HepG2 (cell line): ENCODE data around the gene DBN1. TPM values are rescaled to one million over a fixed set of nuclear protein-coding genes. Genes with fewer than 3 reads are reported as not detected.

Experiments used
- ARID5B ChIP-seq: IDR thresholded peaks from 2 replicates; pipeline ENCODE4 v1.4.0; 2020; ENCODE audit warnings: mild to moderate bottlenecking, missing genetic modification reagents
- CENPBD1 ChIP-seq: sonication (generic); formaldehyde crosslinking; IDR thresholded peaks from 2 replicates; pipeline ENCODE4 v1.8.0; 2022; ENCODE audit warnings: missing genetic modification reagents, low read depth, mild to moderate bottlenecking, borderline replicate concordance
- CHD2 ChIP-seq: IDR thresholded peaks from 2 replicates; pipeline ENCODE4 v1.6.1; 2011; ENCODE audit warnings: low read depth, low read length, improper control_type of control experiment
- MYC ChIP-seq: sonication (generic); formaldehyde crosslinking; IDR thresholded peaks from 2 replicates; pipeline ENCODE4 v1.9.0; 2021; ENCODE audit warnings: missing genetic modification reagents, borderline replicate concordance
- RELA ChIP-seq: sonication (generic); formaldehyde crosslinking; IDR thresholded peaks from 2 replicates; pipeline ENCODE4 v1.4.0; 2020; ENCODE audit warnings: missing genetic modification reagents
- SOX13 ChIP-seq, 3 experiments: fragments of 450-650 bp in 1 of 3; sonication (generic) in 1 of 3; formaldehyde crosslinking in 1 of 3; IDR thresholded peaks in 2 of 3; conservative IDR thresholded peaks in 1 of 3; 2 replicates each; pipeline versions ENCODE4 v1.5.0 to v1.6.1; 2016 to 2020; ENCODE audit warnings: antibody characterized with exemption in 1 of 3, mild to moderate bottlenecking in 1 of 3, missing compliant biosample characterization in 1 of 3, missing genetic modification reagents in 1 of 3, moderate library complexity in 1 of 3
- SOX6 ChIP-seq, 2 experiments: fragments of 450-650 bp in 1 of 2; sonication (generic) in 1 of 2; formaldehyde crosslinking in 1 of 2; IDR thresholded peaks; 2 replicates each; pipeline versions ENCODE4 v1.4.0 to v1.6.1; 2017 to 2020; ENCODE audit warnings: antibody characterized with exemption in 1 of 2, mild to moderate bottlenecking in 1 of 2, missing genetic modification reagents in 1 of 2
- ZEB1 ChIP-seq: IDR thresholded peaks from 2 replicates; pipeline ENCODE4 v1.6.1; 2012; ENCODE audit warnings: mild to moderate bottlenecking, low read depth, inconsistent platforms; ENCODE audit not compliant: insufficient replicate concordance
- ZFY ChIP-seq: sonication (generic); formaldehyde crosslinking; IDR thresholded peaks from 2 replicates; pipeline ENCODE4 v1.4.0; 2020; ENCODE audit warnings: missing genetic modification reagents
- ZNF30 ChIP-seq: sonication (generic); formaldehyde crosslinking; IDR thresholded peaks from 2 replicates; pipeline ENCODE4 v1.5.0; 2020; ENCODE audit warnings: mild to moderate bottlenecking, missing genetic modification reagents
- ZNF740 ChIP-seq: sonication (generic); formaldehyde crosslinking; IDR thresholded peaks from 2 replicates; pipeline ENCODE4 v1.4.0; 2020; ENCODE audit warnings: missing genetic modification reagents
- ZSCAN9 ChIP-seq: IDR thresholded peaks from 2 replicates; pipeline ENCODE4 v1.6.1; 2016; ENCODE audit warnings: borderline replicate concordance
- polyA plus RNA-seq, 8 experiments: library from polyadenylated mRNA; depleted of rRNA in 3 of 8; stranded (reverse) in 7 of 8; unstranded in 1 of 8; fragments of >200 nt; fragmentation: Illumina TruSeq in 4 of 8; extraction: Trizol in 4 of 8; gene quantifications; 2 replicates each; pipeline versions ENCODE4 v1.2.1 to v1.2.3, GENCODE V29; 2011 to 2016; ENCODE audit warnings: low read depth in 4 of 8, missing spikeins in 1 of 8, mixed read lengths in 1 of 8; ENCODE audit not compliant: insufficient read depth in 1 of 8
- total RNA-seq, 5 experiments: library from RNA; depleted of rRNA; stranded (reverse); fragments of >200 nt; fragmentation: Illumina TruSeq; extraction: Trizol; gene quantifications; 2 replicates each; pipeline ENCODE4 v1.2.3, GENCODE V29; 2016; ENCODE audit warnings: low read depth in 1 of 5
- TF ChIP-seq, protein P1 (sequence below): sonication (generic); formaldehyde crosslinking; IDR thresholded peaks from 2 replicates; pipeline ENCODE4 v1.5.0; 2020; ENCODE audit warnings: mild to moderate bottlenecking, low read depth, missing genetic modification reagents, borderline replicate concordance
- TF ChIP-seq, protein P2 (sequence below), 2 experiments: sonication (generic) in 1 of 2; formaldehyde crosslinking in 1 of 2; IDR thresholded peaks; 2 replicates each; pipeline versions ENCODE4 v1.4.0 to v1.6.1; 2016 to 2020; ENCODE audit warnings: borderline replicate concordance in 1 of 2, low read depth in 1 of 2, mild to moderate bottlenecking in 1 of 2, missing genetic modification reagents in 1 of 2

The DBN1 gene
- total and polyA plus RNA-seq, 2 of the 13 experiments (the other 11 are each of a cell fraction or from before 2014, with no cell fraction given) = 27.0 to 37.3 TPM

DNA sequence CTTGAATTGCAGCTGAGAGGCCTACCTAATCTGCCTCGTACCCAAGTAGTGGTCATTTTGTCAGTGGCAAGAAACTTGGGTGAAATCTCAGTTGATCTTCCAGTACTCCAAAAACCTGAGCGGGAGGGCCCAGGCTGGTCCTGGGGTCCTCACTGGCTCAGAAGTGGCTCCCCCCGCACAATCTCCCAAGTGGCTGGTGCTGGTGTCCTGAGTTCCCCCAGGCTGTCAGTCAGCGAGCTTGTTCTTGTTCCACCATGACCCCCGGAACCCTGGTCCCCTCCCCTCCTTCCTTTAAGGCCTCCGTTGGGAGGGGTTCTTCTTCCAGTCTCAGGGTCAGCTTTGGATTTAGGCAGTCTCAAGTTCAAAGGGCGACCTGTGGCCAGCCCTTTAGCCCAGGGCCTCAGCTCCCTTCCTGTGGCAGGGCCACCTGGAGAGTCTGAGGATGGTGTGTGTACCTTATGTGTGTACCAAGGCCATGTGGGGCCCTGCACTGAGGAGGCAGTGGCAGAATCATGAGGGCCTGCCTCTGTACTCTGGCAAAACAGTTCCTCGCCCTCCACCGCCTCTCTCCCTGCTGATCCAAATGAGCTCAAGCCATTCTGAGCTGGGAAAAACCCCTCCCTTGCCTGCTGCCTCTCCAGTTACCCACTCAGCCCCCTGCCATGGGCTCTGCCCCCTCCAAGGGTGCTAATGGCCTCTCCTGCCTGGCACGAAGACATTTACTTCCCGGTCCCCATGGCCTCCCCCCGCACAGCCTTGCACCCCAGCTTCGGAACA lies 4.5 kb upstream of the DBN1 start (continued):
- TF ChIP-seq SOX6 (IDR thresholded peaks at IDR 0.05) (no peak), SOX6 (CRISPR knock-in tag; IDR thresholded peaks at IDR 0.05) (0 out of 2 replicates have a peak, but pooled peaks have one; percentile 23), ARID5B (0 out of 2 replicates have a peak, but pooled peaks have one; percentile 37), CHD2 (no peak), ZNF30 (CRISPR knock-in tag) (no peak), ZSCAN9 (no peak), ZFY (CRISPR knock-in tag) (peak; percentile 49; the same call in 1 of the 2 replicates), ZNF740 (CRISPR knock-in tag) (no peak), ZEB1 (no peak), CENPBD1 (CRISPR knock-in tag) (no peak), MYC (CRISPR knock-in tag) (no peak), RELA (CRISPR knock-in tag) (no peak), SOX13 (IDR thresholded peaks at IDR 0.05) (no peak), SOX13 (CRISPR knock-in tag; conservative IDR thresholded peaks at IDR 0.05 in 1 of 2, IDR thresholded peaks at IDR 0.05 in 1 of 2) (0 out of 4 replicates have a peak, but pooled peaks of 1 of the 2 experiments have one; percentile 6)
- TF ChIP-seq, protein P1, sequence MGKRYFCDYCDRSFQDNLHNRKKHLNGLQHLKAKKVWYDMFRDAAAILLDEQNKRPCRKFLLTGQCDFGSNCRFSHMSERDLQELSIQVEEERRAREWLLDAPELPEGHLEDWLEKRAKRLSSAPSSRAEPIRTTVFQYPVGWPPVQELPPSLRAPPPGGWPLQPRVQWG (CRISPR knock-in tag) = no peak
- TF ChIP-seq, protein P2, sequence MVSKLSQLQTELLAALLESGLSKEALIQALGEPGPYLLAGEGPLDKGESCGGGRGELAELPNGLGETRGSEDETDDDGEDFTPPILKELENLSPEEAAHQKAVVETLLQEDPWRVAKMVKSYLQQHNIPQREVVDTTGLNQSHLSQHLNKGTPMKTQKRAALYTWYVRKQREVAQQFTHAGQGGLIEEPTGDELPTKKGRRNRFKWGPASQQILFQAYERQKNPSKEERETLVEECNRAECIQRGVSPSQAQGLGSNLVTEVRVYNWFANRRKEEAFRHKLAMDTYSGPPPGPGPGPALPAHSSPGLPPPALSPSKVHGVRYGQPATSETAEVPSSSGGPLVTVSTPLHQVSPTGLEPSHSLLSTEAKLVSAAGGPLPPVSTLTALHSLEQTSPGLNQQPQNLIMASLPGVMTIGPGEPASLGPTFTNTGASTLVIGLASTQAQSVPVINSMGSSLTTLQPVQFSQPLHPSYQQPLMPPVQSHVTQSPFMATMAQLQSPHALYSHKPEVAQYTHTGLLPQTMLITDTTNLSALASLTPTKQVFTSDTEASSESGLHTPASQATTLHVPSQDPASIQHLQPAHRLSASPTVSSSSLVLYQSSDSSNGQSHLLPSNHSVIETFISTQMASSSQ (IDR thresholded peaks at IDR 0.05; ENCODE audit: low read depth) = no peak
- TF ChIP-seq, protein P2 (CRISPR knock-in tag; IDR thresholded peaks at IDR 0.05; ENCODE audit: borderline replicate concordance) = no peak
